Head of caudate nucleus (tissue), 42 donors: ENCODE measurements around the gene HMX1.

Experiments used
- DNase-seq, 42 donors: peaks; one replicate each; pipeline versions ENCODE4 v3.0.0 to v3.0.0-alpha.2; 2020 to 2021; ENCODE audit warnings: mixed read lengths in 7 of 42
- intact Hi-C: fragments of 100-400 bp; cut with DNase I; formaldehyde crosslinking; loops from one replicate; pipeline ENCODE4 v1.15.0; 2022

The HMX1 gene

GRCh38 chr4:8862800-8863685 lies 8.6 kb downstream of the HMX1 start:
- DNase-seq: no peak
- intact Hi-C loops: no loop called here

DNA sequence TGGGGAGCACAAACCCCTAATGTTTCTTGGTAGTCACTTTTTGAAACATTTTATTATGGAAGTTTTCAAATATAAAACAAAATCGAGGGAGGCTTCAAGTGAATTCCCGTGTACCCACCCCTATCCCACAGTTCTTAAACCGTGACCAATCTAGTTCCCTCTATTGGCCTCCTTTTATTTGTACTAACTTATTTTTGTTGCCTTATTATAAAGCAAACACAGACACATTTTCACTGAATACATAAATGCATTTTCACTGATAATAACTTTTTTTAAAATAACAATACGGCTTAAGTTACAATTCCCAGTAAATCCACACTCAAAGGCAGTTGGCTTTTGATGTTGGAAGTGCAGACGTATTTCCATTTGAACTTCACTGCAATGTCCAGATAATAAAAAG lies 9.3 kb downstream of the HMX1 start:
- intact Hi-C loops: no loop called here
- DNase-seq: no peak

DNA sequence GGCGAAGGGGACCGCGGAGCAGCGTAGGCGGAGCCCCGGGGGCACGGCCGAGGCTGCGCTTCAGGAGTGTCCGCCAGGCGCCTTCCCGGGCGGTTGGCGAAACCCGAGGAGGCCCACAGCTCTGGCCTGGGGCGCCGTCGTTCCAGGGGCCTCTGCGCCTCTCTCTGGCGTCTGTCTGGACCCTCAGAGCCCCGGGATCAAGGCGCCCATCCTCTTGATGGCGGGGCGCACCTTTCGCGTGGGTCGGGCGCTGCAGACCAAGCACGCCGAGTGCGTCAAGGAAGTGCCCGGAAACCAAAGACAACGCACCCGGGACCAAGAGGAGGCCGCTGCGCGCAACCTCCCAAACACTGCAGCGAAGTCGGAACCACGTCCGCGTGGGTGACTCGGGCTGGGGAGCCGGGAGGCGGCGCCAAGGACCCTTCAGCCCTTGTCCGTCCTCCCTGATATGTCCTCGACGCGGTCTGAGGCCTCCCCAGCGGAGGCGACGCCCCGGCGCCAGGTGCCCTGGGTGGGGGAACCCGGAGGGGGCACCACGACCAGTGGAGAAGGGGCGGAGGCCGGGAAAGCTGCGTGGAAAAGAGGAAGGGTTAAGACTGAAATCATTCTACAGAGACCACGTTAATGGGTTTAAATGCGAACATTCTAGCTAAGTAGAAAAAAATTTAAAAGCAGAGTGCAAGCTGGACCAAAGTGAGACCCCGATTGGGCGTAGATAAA lies 9.9 kb downstream of the HMX1 start:
- no peak for DNase-seq
- intact Hi-C loops: no loop called here

DNA sequence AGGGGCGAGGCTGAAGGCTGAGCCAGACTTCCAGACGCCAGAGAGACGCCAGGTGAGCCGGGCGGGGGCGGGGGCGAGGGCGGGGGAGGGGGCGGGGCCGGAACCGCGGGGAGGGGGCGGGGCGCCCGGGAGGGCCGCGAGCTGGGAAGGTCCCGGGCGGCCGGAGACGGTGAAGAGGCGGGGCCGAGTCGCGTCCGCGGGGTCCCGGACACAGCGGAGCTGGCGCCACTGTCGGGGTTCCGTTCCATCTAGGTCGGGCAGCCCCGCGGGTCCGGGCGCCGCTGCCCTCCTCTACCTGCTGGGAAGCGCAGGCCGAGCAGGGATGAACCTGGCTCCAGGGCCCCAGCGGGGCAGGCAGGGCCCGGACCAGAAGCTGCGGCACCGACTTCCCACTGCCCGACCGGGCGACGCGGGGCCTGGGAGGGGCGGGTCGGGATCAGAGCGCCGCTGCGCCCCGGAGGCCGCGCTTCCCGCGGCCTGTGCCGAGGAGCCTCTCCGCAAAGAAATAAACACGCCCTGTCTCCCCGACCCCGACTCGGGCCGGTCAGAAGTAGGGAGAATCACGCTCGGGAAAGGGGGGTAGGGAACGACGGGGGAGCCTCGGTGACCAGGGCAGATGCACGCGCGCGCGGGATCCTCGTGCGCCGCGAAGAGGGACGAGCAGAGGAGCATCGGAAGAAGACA lies 10.6 kb downstream of the HMX1 start:
- intact Hi-C loops: no loop called here
- DNase-seq: no peak

DNA sequence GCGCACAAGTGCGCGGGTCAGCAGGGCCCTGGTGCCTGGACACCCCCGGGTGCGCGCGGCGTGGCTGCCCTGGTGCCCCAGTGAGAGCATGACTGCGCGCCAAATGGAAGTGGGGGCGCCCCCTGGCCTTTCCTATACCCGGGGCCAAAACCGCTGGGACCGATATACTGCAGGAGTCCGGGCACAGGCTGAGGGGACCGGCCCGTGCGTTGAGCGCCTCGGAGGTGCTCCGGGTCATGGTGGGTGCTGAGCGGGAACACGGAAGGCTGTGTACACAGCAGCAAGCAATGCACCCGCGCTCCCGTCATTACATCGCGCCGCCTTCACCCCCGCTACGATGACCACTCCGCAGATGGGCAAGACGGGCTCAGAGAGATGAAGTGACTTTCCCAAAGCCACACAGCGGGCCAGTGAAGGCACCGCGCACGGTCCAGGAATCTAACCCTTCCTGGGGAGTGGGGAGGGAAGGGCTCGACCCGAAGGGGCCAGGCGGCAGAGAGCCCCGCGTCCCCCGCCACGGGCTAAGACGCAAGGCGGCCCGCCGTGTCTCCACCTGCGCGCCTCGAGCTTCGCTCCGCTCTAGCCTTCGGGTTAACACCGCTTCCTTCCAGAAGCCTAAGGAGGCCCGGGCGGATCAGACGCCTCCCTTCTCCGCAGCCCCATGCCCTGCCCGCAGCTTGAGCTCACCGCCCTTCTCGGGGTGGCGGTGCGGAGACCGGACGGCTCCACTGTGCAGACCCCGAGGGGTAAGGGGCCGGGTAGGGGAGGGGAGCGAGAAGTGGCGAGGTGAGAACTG lies 11.3 kb downstream of the HMX1 start:
- no peak for DNase-seq
- intact Hi-C loops: no loop called here

GRCh38 chr4:8859550-8860095 lies 12.0 kb downstream of the HMX1 start:
- DNase-seq: no peak
- intact Hi-C loops: no loop called here

GRCh38 chr4:8858701-8859210 lies 12.9 kb downstream of the HMX1 start:
- DNase-seq: no peak

DNA sequence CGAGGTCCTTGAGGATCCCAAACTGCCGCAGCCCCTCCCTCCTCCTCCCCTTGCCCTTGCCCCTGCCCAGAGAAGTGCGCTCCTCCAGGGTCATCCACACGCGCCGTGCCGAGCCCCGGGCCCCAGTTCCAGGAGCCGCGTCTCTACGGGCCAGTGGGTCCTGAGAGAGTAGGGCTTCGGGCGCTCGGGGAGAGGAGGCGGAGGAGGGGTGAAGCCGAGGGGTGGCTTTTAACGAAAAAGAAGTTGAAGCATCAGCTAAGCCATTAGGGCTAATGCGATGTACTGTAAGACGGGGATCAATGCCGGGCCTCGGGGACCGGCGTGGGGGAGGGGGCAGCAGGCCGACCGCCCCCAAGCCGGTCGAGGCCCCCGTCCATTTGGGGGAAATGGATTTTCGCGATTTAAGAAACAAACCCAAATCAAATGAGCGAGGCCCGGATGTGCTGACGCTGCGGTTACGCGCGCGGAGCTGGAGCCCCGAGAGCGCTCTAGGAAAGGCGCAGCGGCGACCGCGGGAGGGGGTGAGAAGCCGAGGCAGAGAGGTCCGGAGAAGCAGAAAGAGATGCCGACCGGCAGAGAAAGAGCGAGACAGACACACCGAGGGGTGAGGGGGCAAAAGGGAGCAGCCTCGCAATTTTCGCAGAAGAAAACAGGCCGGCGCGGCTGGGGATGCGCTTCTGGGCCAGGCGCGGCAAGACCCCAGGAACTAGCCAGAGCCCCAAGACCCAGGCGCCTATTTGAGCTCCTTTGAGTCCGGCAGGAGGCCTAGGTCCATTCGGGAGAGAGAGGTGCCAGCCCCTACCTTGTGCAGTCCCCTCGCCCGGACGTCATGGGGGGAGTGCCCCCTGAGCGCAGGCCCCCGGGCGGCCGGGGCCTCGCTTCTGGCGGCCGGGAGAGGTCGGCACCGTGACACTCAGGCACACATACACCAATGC lies 13.6 kb downstream of the HMX1 start:
- intact Hi-C loops: no loop called here
- no peak for DNase-seq

More at GRCh38 chr4:8858701-8859210, 12.9 kb downstream of the HMX1 start:
- intact Hi-C loops: no loop called here

- DNase-seq: no peak
- intact Hi-C loops: no loop called here
Measured at GRCh38 chr4:8856835-8857621, 14.6 kb downstream of the HMX1 start.

DNA sequence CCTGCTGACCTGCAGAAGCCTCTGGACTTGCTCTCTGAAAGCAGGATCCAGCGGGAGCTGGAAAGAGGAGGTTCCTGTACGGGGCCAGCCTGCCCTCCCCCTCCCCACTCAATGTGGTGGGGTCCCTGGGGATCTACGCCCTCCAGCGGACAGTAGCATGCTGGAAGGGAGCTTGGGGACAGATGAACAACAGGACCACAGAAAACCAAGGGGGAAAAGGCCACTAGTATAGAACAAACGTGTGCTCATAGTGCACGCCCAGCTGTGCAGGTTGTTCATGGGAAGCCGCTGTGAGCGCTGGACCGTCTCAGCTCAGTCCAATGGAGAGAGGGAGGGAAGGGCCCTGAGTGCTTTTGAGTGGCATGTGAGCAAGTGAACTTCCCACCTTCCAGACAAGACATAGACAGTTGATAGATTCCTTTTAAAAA lies 15.8 kb downstream of the HMX1 start:
- DNase-seq: no peak
- intact Hi-C loops: no loop called here

DNA sequence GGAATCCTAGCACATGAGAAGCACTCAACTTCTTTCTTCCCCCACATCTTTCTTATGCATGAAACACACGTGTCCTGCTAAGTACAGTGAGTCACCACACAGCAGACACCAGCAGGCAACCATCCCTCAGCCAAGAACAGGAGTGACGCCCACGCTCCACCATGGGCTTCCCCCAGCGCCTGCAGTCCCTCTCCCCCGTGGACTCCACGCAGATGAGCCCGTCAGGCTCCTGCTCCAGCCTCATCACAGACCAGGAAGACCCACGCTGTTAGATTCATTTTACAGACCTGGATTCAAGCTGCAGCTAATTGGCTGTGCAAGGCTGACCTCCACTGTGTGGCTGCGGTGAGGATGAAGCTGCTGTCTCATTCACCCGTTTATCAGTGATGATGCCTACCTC lies 16.7 kb downstream of the HMX1 start:
- intact Hi-C loops: no loop called here
- peak in 32 of 42 donors; percentile 13 to 72 (median 45) for DNase-seq

DNA sequence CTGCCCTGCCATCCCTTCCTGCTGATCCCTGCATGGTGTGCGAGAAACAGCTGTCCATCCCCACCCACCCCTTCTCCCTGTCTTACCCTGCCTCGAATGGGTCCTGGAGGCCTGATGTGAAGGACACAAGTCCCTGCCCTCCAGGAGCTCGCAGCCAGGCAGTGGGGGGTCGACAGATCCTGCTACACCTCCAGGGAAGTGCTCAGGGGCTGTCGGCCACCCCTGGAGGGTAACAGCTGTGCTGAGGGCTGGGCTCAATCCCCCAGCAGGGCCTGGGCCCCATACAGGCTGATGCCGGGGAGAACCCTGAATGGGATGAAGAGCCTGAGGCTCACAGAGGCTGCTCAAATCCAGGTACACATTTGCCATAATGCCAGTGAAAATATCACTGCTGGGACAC lies 17.6 kb downstream of the HMX1 start:
- DNase-seq: no peak
- intact Hi-C loops: no loop called here

DNA sequence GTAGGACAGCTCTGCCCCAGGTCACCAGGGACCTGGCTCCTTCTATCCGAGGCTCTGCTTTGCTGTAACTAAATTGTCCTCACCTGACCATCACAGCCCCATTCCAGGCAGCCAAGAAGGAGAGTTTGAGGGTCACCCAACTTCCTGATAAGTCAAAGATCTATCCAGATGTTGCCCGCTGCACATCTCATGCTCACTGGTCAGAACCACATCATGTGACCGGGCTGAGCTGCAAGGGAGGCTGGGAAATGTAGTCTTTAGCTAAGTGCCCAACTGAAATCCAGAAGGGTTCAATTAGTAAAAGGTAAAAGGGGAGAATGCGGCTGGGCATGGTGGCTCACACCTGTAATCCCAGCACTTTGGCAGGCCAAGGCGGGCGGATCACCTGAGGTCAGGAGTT lies 18.4 kb downstream of the HMX1 start:
- intact Hi-C loops: no loop called here
- DNase-seq: no peak

DNA sequence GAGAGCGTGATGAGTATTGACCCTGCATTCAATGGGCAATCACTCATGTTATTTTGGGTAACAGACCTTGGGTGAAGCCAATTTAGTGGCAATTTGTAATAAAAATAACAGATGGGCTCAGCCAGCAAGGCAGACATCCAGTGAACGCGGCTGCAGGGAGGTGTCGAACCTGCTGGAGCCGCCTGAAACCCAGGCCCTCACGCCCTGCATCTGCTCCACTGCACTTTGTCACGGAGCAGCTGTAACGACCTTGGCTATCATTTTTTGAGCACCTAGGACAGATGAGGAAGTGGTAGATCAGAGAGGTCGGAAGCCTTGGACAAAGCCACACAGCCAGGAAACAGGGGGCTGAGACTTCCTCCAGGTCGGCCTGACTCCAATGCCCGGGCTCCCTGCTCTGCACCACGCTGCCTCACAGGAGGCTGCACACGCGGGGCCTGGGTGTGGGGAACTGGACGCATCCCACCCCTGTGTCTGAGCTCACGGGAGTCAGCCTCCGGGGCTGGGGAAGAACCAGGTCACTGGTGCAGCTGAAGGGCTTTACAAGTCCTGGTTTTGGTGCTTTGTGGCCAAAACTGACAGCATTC lies 19.4 kb downstream of the HMX1 start:
- DNase-seq: no peak
- intact Hi-C loops: no loop called here

GRCh38 chr4:8851321-8852117 lies 20.1 kb downstream of the HMX1 start:
- intact Hi-C loops: no loop called here
- DNase-seq: no peak

DNA sequence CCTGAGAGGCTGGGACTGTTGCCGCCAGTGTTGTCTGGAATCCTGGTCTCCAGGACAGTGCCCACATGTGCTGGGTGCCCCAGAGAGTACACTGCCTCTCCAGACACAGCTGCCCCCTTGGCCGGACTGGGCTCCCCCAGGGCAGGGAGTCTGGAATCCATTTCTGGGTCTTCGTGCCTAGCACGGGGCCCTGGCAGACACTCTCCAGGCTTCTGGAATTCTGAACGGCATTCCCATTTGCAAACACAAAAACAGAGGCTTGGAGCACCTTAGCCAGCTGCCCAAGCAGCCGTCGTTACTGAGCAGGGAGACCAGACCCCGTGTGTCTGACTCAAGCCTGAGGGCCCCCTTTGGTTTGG lies 20.8 kb downstream of the HMX1 start:
- DNase-seq: no peak
- intact Hi-C loops: no loop called here
